Liver (tissue), 9 donors: ENCODE results near the gene TSHZ2. TPM values are rescaled to one million over a fixed set of nuclear protein-coding genes. Genes with fewer than 3 reads are reported as not detected.

Source experiments
- DNase-seq: peaks from one replicate; pipeline ENCODE4 v3.0.0-alpha.2; 2017; ENCODE audit warnings: low spot score
- H3K27ac ChIP-seq, 2 donors: one replicate each; pipeline ENCODE4 v1.7.0; 2013; ENCODE audit warnings: inconsistent platforms in 2 of 2, low read length in 2 of 2, control low read depth in 1 of 2, low read depth in 1 of 2, mild to moderate bottlenecking in 1 of 2
- H3K27me3 ChIP-seq, 4 donors: one replicate each; pipeline versions ENCODE4 v1.6.1 to v1.7.0; 2013; ENCODE audit warnings: low read length in 3 of 4, inconsistent platforms in 1 of 4, mild to moderate bottlenecking in 1 of 4, moderate library complexity in 1 of 4; ENCODE audit not compliant: control insufficient read depth in 4 of 4, insufficient read depth in 4 of 4
- H3K36me3 ChIP-seq, 4 donors: one replicate each; pipeline versions ENCODE4 v1.6.1 to v1.7.0; 2013; ENCODE audit warnings: low read length in 3 of 4, mild to moderate bottlenecking in 3 of 4, low read depth in 1 of 4, moderate library complexity in 1 of 4; ENCODE audit not compliant: control insufficient read depth in 4 of 4, insufficient read depth in 3 of 4
- H3K4me1 ChIP-seq, 4 donors: one replicate each; pipeline versions ENCODE4 v1.6.1 to v1.7.0; 2013; ENCODE audit warnings: low read length in 3 of 4, mild to moderate bottlenecking in 3 of 4, moderate library complexity in 1 of 4; ENCODE audit not compliant: control insufficient read depth in 4 of 4, insufficient read depth in 4 of 4
- H3K4me3 ChIP-seq, 3 donors: one replicate each; pipeline versions ENCODE4 v1.6.1 to v1.7.0; 2013; ENCODE audit warnings: low read length in 3 of 3, control low read depth in 1 of 3, low read depth in 1 of 3, mild to moderate bottlenecking in 1 of 3
- H3K9ac ChIP-seq, 2 donors: one replicate each; pipeline ENCODE4 v1.7.0; 2013; ENCODE audit warnings: low read length in 2 of 2, mild to moderate bottlenecking in 2 of 2, moderate library complexity in 2 of 2, control low read depth in 1 of 2, low read depth in 1 of 2
- H3K9me3 ChIP-seq, 4 donors: one replicate each; pipeline versions ENCODE4 v1.6.1 to v1.7.0; 2013; ENCODE audit warnings: low read length in 3 of 4; ENCODE audit not compliant: control insufficient read depth in 4 of 4
- ATF3 ChIP-seq: IDR thresholded peaks from 2 replicates; pipeline ENCODE4 v1.6.1; 2016; ENCODE audit warnings: antibody characterized with exemption
- EGR1 ChIP-seq, 2 donors: IDR thresholded peaks; 2 replicates each; pipeline ENCODE4 v1.6.1; 2016 to 2018; ENCODE audit warnings: antibody characterized with exemption in 2 of 2, low read depth in 2 of 2
- FOXA1 ChIP-seq: IDR thresholded peaks from 2 replicates; pipeline ENCODE4 v1.6.1; 2016; ENCODE audit warnings: antibody characterized with exemption
- FOXA2 ChIP-seq: IDR thresholded peaks from 2 replicates; pipeline ENCODE4 v1.6.1; 2016; ENCODE audit warnings: antibody characterized with exemption
- GABPA ChIP-seq, 2 donors: IDR thresholded peaks in 1 of 2; conservative IDR thresholded peaks in 1 of 2; 2 replicates each; pipeline ENCODE4 v1.6.1; 2016; ENCODE audit warnings: antibody characterized with exemption in 2 of 2, mild to moderate bottlenecking in 1 of 2, moderate library complexity in 1 of 2
- HNF4A ChIP-seq, 2 donors: conservative IDR thresholded peaks; 2 replicates each; pipeline ENCODE4 v1.6.1; 2016; ENCODE audit warnings: antibody characterized with exemption in 2 of 2, mild to moderate bottlenecking in 2 of 2
- JUND ChIP-seq, 2 donors: IDR thresholded peaks; 2 replicates each; pipeline ENCODE4 v1.6.1; 2016; ENCODE audit warnings: antibody characterized with exemption in 2 of 2
- MAX ChIP-seq: IDR thresholded peaks from 2 replicates; pipeline ENCODE4 v1.6.1; 2016; ENCODE audit warnings: antibody characterized with exemption
- NR2F2 ChIP-seq: IDR thresholded peaks from 2 replicates; pipeline ENCODE4 v1.6.1; 2016; ENCODE audit warnings: antibody characterized with exemption
- RAD21 ChIP-seq, 2 donors: IDR thresholded peaks; 2 replicates each; pipeline ENCODE4 v1.6.1; 2016; ENCODE audit warnings: antibody characterized with exemption in 2 of 2, mild to moderate bottlenecking in 2 of 2
- REST ChIP-seq: IDR thresholded peaks from 2 replicates; pipeline ENCODE4 v1.6.1; 2016; ENCODE audit warnings: antibody characterized with exemption, mild to moderate bottlenecking
- RXRA ChIP-seq, 2 donors: IDR thresholded peaks; 2 replicates each; pipeline ENCODE4 v1.6.1; 2017 to 2018; ENCODE audit warnings: antibody characterized with exemption in 2 of 2, mild to moderate bottlenecking in 1 of 2
- SP1 ChIP-seq: IDR thresholded peaks from 2 replicates; pipeline ENCODE4 v1.6.1; 2018; ENCODE audit warnings: antibody characterized with exemption, mild to moderate bottlenecking
- TAF1 ChIP-seq: conservative IDR thresholded peaks from 2 replicates; pipeline ENCODE4 v1.6.1; 2016; ENCODE audit warnings: antibody characterized with exemption, mild to moderate bottlenecking
- YY1 ChIP-seq: IDR thresholded peaks from 2 replicates; pipeline ENCODE4 v1.6.1; 2016; ENCODE audit warnings: antibody characterized with exemption, mild to moderate bottlenecking
- ZBTB33 ChIP-seq: IDR thresholded peaks from 2 replicates; pipeline ENCODE4 v1.6.1; 2016; ENCODE audit warnings: antibody characterized with exemption
- WGBS: extraction: QIAGEN DNeasy Blood & Tissue Kit; methylation state at CpG from one replicate; pipeline ENCODE4 v1.1.7; 2013; 5-methylcytosine and 5-hydroxymethylcytosine counted together
- polyA plus RNA-seq, 2 donors: library from polyadenylated mRNA; stranded (reverse) in 1 of 2; unstranded in 1 of 2; fragments of 200-250 nt in 1 of 2; fragments of >200 nt in 1 of 2; fragmentation: Nextera tagmentation in 1 of 2; extraction: Ambion mirVana in 1 of 2; gene quantifications; one replicate each; pipeline versions ENCODE4 v1.2.1 to v1.2.3, GENCODE V29; 2013 to 2015
- total RNA-seq, 2 donors: library from RNA; depleted of rRNA; stranded (reverse); fragments of >200 nt; gene quantifications; one replicate each; pipeline ENCODE4 v1.2.3, GENCODE V29; 2014
- donor health status: healthy.
- donor health status: healthy.
- donor health status: healthy.
- donor health status: healthy.
- donor health status: healthy.

The TSHZ2 gene
- total and polyA plus RNA-seq, 4 donors = 2.9 to 11.3 (median 7.8) TPM

- H3K9me3 ChIP-seq = no peaks in the 10 kb centered on the region
- H3K36me3 ChIP-seq = no peaks in the 10 kb centered on the region
- 73% methylated on average over 6 of the region's 6 CpGs for WGBS
- no peak overlapping the region for H3K27ac ChIP-seq
- TF ChIP-seq JUND (IDR thresholded peaks at IDR 0.05) (no peak), HNF4A (conservative IDR thresholded peaks at IDR 0.05) (no peak), FOXA1 (no peak), FOXA2 (no peak), YY1 (no peak), SP1 (no peak), TAF1 (no peak), EGR1 (IDR thresholded peaks at IDR 0.05; ENCODE audit: low read depth in 2 of 2) (no peak), GABPA (IDR thresholded peaks at IDR 0.05 in 1 of 2, conservative IDR thresholded peaks at IDR 0.05 in 1 of 2) (no peak), NR2F2 (no peak), ZBTB33 (no peak), ATF3 (no peak), MAX (no peak), REST (no peak)
- peaks cover 0 to 8% (median 0%) of the 10 kb centered on the region in 4 donors for H3K4me1 ChIP-seq
- no peak overlapping the region for H3K9ac ChIP-seq
- H3K27me3 ChIP-seq = no peaks in the 10 kb centered on the region
- DNase-seq = no peak
- no peak overlapping the region for H3K4me3 ChIP-seq
These were observed 8.0 kb upstream of the TSHZ2 start for GRCh38 chr20:52964131-52964530.

- no peaks in the 10 kb centered on the region for H3K36me3 ChIP-seq
- DNase-seq = no peak
- TF ChIP-seq HNF4A (conservative IDR thresholded peaks at IDR 0.05) (peak in 1 of 2 donors; percentile 38), FOXA1 (no peak), ATF3 (no peak), SP1 (peak; percentile 10), ZBTB33 (no peak), RAD21 (IDR thresholded peaks at IDR 0.05) (peak; percentile 34 to 35), TAF1 (no peak), RXRA (IDR thresholded peaks at IDR 0.05) (peak; percentile 9 to 45), JUND (IDR thresholded peaks at IDR 0.05) (peak in 1 of 2 donors; percentile 55)
- no peak overlapping the region for H3K9ac ChIP-seq
- H3K27me3 ChIP-seq = no peaks in the 10 kb centered on the region
- no peak overlapping the region for H3K27ac ChIP-seq
- 28% methylated on average over 1 of the region's 1 CpG for WGBS
- no peak overlapping the region for H3K4me3 ChIP-seq
- H3K4me1 ChIP-seq = peaks cover 0 to 8% (median 0%) of the 10 kb centered on the region in 4 donors
- H3K9me3 ChIP-seq = no peaks in the 10 kb centered on the region
These were observed 6.8 kb upstream of the TSHZ2 start for GRCh38 chr20:52965380-52965779.
